ENCODE data around the gene GUCA1A.
"Not testable (repeated sequence)": the region's sequence is repeated elsewhere in the genome, so short reads cannot be mapped to it uniquely, and the experiment has no call there.

The GUCA1A gene

DNA sequence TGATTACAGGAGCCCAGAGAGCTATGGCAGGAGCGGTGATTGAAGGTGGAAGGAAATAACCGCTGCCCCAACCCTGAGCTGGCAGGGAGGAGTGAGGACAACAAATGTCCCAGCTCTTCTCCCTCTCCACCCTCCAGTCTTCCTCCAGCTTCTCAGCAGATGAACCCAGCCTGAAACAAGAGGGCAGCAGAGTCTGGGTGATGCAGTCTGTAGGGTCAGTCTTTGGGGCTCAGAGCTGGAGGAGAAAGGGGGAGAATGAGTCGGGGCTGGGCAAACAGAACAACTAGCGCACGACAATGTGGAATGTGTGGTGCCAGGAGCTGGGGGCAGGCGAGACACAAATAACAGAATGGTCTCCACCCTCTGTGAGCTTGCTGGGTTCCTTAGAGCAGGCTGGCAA, 4.5 kb upstream of the GUCA1A start:
- TF ChIP-seq L3MBTL2 (conservative IDR thresholded peaks at IDR 0.05): no peak
- TF ChIP-seq HDGF (IDR thresholded peaks at IDR 0.05; ENCODE audit: borderline replicate concordance): no peak
- no peak for TF ChIP-seq TARDBP (IDR thresholded peaks at IDR 0.05)
- DNase-seq (ENCODE audit: extremely low spot score): no peak
- ChIA-PET CTCF (interaction anchor here (0.6 to 1.8 kb wide), 4 partner anchors 10 to 95 kb away, joined by 3 to 5 read pairs (median 4); no protein-coding TSS in a partner anchor), POLR2A (interaction anchor here (1.6 kb wide), 1 partner anchor 118 kb away, joined by 4 read pairs; the partner anchor contains the start of gene TAF8)

GRCh38 chr6:42169780-42170179, 3.4 kb upstream of the GUCA1A start:
- not testable (repeated sequence) for DNase-seq (ENCODE audit: extremely low spot score)
- CTCF ChIA-PET: interaction anchor here (0.9 to 1.8 kb wide), 3 partner anchors 22 to 96 kb away, joined by 3 to 5 read pairs (median 4); no protein-coding TSS in a partner anchor
- POLR2A ChIA-PET: interaction anchor here (0.8 to 1.6 kb wide), 2 partner anchors 45 to 119 kb away, joined by 3 to 4 read pairs; partner anchors contain the start of gene TAF8

DNA sequence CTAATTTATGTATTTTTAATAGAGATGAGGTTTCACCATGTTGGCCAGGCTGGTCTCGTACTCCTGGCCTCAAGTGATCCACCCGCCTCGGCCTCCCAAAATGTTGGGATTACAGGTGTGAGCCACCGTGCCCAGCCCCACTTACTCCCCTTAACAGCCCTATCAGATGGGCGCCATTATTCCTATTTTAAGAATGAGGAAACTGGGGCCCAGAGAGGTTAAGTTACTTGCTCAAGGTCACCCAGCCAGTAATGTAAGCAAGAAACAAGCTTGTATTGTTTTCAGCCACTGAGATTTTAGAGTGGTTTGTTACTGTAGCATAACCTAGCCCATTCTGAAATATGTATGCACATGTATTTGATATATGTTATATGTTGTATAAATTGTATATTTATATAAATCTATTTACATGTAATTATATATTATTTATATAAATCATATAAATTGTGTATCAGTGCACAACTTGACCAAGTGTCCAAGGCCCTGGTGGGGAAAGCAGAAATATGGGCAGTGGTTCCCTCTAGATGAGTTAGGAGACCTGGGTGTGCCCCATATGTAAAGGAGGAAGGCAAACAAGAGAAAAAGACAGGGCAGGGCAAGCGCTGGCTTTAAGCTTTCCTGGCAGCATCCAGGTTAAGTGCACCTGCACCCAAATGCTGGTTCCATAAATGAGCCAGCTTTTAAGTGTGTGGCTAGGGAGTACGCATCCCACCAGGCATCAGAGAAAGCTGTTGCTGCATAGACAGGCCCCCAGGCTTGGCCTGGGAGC, 1.2 kb upstream of the GUCA1A start:
- POLR2A ChIA-PET: no interaction called here

GRCh38 chr6:42175860-42176259, 2.7 kb downstream of the GUCA1A start:
- CTCF ChIA-PET: interaction anchor here (0.7 kb wide), 1 partner anchor 17 kb away, joined by 3 read pairs; no protein-coding TSS in a partner anchor
- TF ChIP-seq SP1 (IDR thresholded peaks at IDR 0.05): no peak
- no peak for TF ChIP-seq FOXM1 (IDR thresholded peaks at IDR 0.05; ENCODE audit: borderline replicate concordance)
- TF ChIP-seq ZNF384 (IDR thresholded peaks at IDR 0.05): no peak
- TF ChIP-seq TARDBP (IDR thresholded peaks at IDR 0.05): no peak
- no peak for TF ChIP-seq L3MBTL2 (conservative IDR thresholded peaks at IDR 0.05)
- TF ChIP-seq ELF4 (IDR thresholded peaks at IDR 0.05): no peak
- no peak for TF ChIP-seq LEF1 (IDR thresholded peaks at IDR 0.05; ENCODE audit: borderline replicate concordance)
- TF ChIP-seq NFRKB (IDR thresholded peaks at IDR 0.05): no peak
- no peak for TF ChIP-seq HDGF (IDR thresholded peaks at IDR 0.05; ENCODE audit: borderline replicate concordance)
- TF ChIP-seq FOXA1 (IDR thresholded peaks at IDR 0.05): no peak
- TF ChIP-seq SUZ12 (IDR thresholded peaks at IDR 0.05): no peak
- TF ChIP-seq ARNT (IDR thresholded peaks at IDR 0.05): no peak
- no peak for TF ChIP-seq FOXK2 (IDR thresholded peaks at IDR 0.05)
- POLR2A ChIA-PET: no interaction called here
- DNase-seq (ENCODE audit: extremely low spot score): no peak

More for the DNA sequence above, 1.2 kb upstream of the GUCA1A start:
- TF ChIP-seq FOXM1 (IDR thresholded peaks at IDR 0.05; ENCODE audit: borderline replicate concordance) (no peak), FOXA1 (IDR thresholded peaks at IDR 0.05) (no peak), HDGF (IDR thresholded peaks at IDR 0.05; ENCODE audit: borderline replicate concordance) (no peak), TARDBP (IDR thresholded peaks at IDR 0.05) (no peak), L3MBTL2 (conservative IDR thresholded peaks at IDR 0.05) (no peak), BHLHE40 (IDR thresholded peaks at IDR 0.05; ENCODE audit: borderline replicate concordance) (no peak), CTBP1 (IDR thresholded peaks at IDR 0.05; ENCODE audit: borderline replicate concordance) (no peak), SP1 (IDR thresholded peaks at IDR 0.05) (no peak), ZNF384 (IDR thresholded peaks at IDR 0.05) (no peak)
- TF ChIP-seq, protein P1, sequence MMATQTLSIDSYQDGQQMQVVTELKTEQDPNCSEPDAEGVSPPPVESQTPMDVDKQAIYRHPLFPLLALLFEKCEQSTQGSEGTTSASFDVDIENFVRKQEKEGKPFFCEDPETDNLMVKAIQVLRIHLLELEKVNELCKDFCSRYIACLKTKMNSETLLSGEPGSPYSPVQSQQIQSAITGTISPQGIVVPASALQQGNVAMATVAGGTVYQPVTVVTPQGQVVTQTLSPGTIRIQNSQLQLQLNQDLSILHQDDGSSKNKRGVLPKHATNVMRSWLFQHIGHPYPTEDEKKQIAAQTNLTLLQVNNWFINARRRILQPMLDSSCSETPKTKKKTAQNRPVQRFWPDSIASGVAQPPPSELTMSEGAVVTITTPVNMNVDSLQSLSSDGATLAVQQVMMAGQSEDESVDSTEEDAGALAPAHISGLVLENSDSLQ (IDR thresholded peaks at IDR 0.05): no peak
- DNase-seq (ENCODE audit: extremely low spot score): no peak
- CTCF ChIA-PET: no interaction called here

- CTCF ChIA-PET: interaction anchor here (0.6 kb wide), 1 partner anchor 281 kb away, joined by 5 read pairs; no protein-coding TSS in a partner anchor
- TF ChIP-seq, protein P1 (IDR thresholded peaks at IDR 0.05): no peak
- TF ChIP-seq SP1 (IDR thresholded peaks at IDR 0.05) (no peak), BHLHE40 (IDR thresholded peaks at IDR 0.05; ENCODE audit: borderline replicate concordance) (no peak), SUZ12 (IDR thresholded peaks at IDR 0.05) (no peak), L3MBTL2 (conservative IDR thresholded peaks at IDR 0.05) (no peak), ZNF384 (IDR thresholded peaks at IDR 0.05) (no peak), ARNT (IDR thresholded peaks at IDR 0.05) (no peak), CTBP1 (IDR thresholded peaks at IDR 0.05; ENCODE audit: borderline replicate concordance) (no peak), ELF4 (IDR thresholded peaks at IDR 0.05) (no peak), NFRKB (IDR thresholded peaks at IDR 0.05) (no peak), FOXA1 (IDR thresholded peaks at IDR 0.05) (no peak), FOXM1 (IDR thresholded peaks at IDR 0.05; ENCODE audit: borderline replicate concordance) (no peak)
- DNase-seq (ENCODE audit: extremely low spot score): no peak
- POLR2A ChIA-PET: no interaction called here
Observed at GRCh38 chr6:42176981-42177380, 3.8 kb downstream of the GUCA1A start.

DNA sequence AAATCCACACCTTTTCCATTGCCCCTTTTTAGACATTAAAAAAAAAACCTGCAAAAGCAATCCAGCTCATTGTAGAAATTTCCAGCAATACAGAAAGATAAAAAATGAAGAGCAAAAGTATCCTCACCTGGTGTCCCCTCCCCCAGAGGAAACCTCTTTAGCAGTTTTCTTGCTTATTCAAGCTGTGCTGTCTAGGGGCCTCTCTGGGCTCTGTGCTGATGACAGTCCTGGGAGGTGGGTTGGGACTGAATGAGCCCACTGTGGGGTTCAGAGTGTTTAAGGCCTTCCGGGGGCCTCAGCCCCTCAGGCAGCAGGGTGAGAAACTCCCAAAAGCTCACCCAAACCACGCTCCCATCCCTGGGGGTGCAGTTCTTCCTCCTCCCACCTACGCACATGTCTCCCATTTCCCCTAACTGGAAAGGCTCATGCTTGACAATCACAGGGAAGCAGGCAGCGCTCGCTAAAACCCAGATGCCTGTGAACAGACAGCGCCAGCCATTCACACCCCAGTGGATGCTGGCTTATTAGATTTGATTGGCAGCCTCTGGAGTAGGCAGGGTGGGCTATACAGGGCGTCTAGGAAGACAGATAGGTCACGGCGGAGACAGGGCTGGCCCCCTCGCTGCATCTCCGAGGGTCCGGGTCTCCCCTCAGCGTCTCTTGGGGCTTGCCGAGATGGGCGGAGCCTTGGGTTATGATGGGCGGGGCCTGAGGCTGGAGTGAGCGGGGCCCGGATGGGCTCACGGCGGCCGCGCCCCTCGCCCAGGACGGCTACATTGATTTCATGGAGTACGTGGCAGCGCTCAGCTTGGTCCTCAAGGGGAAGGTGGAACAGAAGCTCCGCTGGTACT, 4.6 kb downstream of the GUCA1A start:
- ChIA-PET CTCF (interaction anchor here (0.6 kb wide), 1 partner anchor 281 kb away, joined by 5 read pairs; no protein-coding TSS in a partner anchor), POLR2A (no interaction called here)
- no peak for TF ChIP-seq SP1 (IDR thresholded peaks at IDR 0.05)
- TF ChIP-seq, protein P1 (IDR thresholded peaks at IDR 0.05): peak; percentile 35; the same call in 1 of the 2 replicates
- DNase-seq (ENCODE audit: extremely low spot score): no peak

Data from HEK293T (cell line).